Pulmonary artery endothelial cell (primary cell): ENCODE measurements around the gene TET3. TPM values are rescaled to one million over a fixed set of nuclear protein-coding genes. Genes with fewer than 3 reads are reported as not detected.

ENCODE experiments used
- DNase-seq: peaks from one replicate; pipeline ENCODE4 v3.0.0-alpha.2; 2011; ENCODE audit warnings: low read depth, low spot score
- total RNA-seq: library from RNA; depleted of rRNA; stranded (reverse); fragments of >200 nt; gene quantifications from 2 replicates; pipeline ENCODE4 v1.2.3, GENCODE V29; 2014

The TET3 gene
- total RNA-seq, 1 donor from 2014 or later = 3.8 TPM

GRCh38 chr2:74004212-74005182 lies 19.8 kb downstream of the TET3 start:
- no peak for DNase-seq

- DNase-seq = no peak
Observed at GRCh38 chr2:74005786-74006185, 21.1 kb downstream of the TET3 start.

DNA sequence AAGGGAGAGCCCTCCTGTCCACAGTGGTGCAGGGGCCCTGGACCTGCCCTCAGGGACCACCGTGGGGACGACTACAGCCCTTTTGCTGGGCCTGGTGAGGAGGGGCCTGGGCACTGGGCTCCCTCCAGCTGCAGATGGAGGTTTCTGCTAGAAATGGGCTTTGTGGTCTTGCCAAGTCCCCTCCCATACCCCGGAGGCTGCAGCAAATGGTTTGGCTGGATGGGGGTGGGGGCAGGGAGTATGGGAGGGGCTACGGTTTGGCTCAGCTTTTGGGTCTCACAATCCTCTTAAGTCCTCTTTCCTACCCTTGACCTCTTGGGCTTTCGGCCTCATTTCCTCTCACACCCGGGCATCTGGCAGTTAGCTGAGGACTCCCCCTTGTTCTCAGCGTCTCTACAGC lies 21.7 kb downstream of the TET3 start:
- no peak for DNase-seq

GRCh38 chr2:74007121-74007520 lies 22.4 kb downstream of the TET3 start:
- no peak for DNase-seq

GRCh38 chr2:74007711-74008110 lies 23.0 kb downstream of the TET3 start:
- DNase-seq = no peak

DNA sequence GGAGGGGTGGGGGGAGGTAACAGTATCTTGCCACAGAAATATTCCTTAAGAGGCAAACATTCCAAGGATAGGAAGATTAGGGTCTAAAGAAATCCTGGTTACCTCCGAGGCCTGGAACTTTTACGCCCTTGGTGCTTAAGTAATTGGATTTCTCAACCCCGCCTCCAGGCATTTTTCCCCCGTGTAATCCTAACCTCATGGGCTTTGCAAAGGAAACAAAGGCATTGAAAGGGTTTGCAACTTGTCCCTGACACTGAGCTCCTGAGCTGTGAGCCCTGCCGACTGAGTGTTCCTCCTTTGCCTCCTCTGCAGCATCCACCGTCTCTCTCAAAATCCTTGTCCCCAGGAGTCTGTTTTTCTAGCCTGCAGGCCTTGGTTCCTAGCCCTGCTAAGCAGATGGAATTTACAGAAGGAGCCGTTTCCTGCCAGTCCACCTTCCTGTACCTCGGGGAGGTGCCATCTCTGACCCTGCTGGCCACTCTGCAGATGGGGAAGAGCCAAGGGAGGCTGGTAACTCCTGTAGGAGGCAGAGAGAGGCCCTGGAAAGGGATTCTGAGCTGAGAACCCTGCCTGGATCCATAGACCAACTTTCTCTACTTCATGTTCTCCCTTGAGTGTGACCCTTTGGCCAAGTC lies 24.2 kb downstream of the TET3 start:
- no peak for DNase-seq

- no peak for DNase-seq
Observed at GRCh38 chr2:74009577-74009976, 24.9 kb downstream of the TET3 start.

DNA sequence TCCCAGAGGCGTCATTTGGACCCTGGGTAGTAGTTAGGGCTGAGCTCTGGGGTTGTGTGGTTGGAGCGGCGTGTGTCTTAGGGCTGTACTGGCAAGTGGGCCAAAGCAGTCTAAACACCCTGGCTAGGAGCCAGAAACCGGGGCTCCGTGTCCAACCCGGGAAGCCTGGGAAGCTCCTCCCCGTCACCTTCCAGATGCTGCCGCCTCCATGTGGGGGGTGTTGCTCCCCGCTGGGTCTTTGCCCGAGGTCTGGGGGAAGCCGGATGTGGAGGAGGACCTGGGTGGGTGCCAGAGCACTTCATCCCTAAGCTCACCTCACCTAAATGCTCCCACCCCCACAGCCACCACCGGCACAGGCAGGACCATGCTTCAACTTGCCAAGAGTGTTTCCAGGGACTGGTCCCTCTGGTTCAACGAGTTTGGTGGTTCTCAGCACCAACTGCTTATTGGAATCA lies 25.4 kb downstream of the TET3 start:
- no peak for DNase-seq

- DNase-seq = no peak
Observed at GRCh38 chr2:74011246-74011645, 26.5 kb downstream of the TET3 start.

GRCh38 chr2:74014813-74015212 lies 30.1 kb downstream of the TET3 start:
- DNase-seq = no peak

DNA sequence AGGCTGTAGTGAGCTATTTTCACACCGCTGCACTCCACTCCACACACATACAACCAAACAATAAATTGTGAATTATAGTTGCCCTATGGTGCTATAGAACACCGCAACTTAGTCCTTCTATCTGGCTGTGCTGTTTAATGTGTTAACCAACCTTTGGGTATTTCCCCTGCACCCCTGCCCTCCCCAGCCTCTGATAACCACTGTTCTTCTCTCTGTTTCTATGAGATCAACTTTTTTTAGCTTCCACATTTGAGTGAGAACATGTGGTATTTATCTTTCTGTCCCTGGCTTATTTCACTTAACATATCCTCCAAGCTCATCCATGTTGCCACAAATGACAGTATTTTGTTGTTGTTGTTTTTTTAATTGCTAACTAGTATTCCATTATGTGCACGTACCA lies 32.5 kb downstream of the TET3 start:
- DNase-seq = no peak

DNA sequence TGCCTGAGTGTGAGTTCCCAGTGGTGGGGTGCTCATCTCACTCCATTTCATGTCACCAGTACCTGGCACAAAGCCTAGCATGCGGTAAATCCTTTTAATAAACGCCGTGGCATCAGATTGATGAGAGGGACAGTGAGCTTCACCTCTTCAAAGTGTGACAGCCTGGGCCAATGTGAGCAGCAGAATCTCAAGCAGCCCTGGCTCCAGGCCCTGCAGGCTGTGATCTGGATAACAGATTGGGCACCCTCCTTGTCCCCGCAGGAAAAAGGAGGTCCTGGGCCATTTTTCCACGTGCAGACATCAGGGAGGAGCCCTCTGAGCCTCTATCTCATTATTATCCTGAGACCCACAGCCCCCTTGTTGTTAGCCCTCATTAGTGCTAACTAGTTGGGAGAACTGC lies 34.8 kb downstream of the TET3 start:
- DNase-seq = no peak

GRCh38 chr2:74020702-74021406 lies 36.1 kb downstream of the TET3 start:
- no peak for DNase-seq

GRCh38 chr2:74021407-74021755 lies 36.7 kb downstream of the TET3 start:
- no peak for DNase-seq

DNA sequence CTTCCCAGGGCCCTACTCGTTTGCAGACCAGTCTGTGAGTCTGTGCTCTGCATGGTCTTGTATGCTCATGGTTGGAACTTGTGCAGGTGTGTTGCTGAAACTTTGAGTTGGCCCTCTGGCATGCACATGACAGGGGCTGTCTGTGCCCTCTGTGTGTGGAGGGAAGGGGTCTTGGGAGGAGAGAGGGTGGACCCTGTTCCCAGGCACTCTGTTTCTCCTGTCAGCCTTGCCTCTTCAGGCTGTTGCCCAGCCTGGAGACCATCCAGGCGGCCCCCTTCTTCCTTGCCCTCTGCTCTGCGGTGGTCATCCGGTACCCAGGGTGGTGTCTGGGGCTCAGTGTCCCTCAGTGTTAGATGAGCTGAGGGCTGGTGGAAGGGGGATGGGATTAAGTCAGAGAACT lies 39.5 kb downstream of the TET3 start:
- no peak for DNase-seq

- DNase-seq = no peak
Observed at GRCh38 chr2:74025971-74026612, 41.4 kb downstream of the TET3 start.

GRCh38 chr2:74026687-74027241 lies 42.1 kb downstream of the TET3 start:
- DNase-seq = no peak

DNA sequence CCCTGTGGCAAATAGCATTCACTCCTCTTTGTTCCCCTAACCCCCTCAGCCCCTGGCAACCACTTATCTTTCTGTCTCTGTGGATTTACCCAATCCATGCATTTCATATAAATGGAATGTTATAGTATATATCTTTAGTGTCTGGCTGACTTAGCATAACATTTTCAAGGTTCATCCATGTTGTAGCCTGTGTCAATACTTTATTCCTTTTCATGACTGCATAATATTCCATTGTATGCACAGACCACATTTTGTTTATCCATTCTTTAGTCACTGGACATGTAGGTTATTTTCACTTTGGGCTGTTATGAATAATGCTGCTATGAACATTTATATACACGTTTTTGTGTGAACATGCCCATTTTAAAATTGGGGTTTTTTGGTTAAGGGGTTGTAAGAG lies 42.8 kb downstream of the TET3 start:
- DNase-seq = no peak

DNA sequence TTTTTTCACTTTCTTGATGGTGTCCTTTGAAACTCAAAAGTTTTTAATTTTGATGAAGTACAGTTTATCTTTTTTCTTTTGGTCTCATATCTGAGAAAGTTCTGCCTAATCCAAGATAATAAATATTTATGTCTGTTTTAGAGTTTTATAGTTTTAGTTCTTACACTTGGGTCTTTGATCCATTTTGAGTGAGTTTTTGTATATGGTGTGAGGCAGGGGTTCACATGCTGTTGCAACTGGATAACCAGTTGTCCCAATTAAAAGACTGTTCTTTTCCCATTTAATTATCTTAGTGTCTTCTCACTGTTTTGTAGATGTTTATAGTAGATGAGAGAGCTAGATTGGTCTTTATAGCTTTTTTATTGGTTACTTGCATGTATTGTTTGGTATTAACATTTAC lies 43.6 kb downstream of the TET3 start:
- DNase-seq = no peak

DNA sequence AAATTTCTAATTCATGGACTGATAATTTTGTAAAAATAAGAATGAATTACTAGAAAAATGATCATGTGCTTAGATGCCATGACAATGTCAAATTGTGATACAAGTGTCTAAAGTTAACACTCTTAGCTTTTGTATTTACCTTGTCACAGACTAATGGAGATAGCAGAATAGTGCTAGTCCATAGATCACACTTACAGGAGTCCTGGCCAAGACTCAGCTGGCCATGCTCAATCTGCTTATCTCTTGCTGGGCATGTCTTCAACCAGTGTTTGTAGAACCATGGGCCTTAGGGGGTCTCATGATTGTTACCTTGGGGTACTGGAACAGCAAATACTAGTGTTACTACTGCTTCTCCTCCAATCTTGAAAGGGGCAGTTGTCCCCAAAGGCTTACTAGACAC lies 44.0 kb downstream of the TET3 start:
- no peak for DNase-seq

GRCh38 chr2:74029714-74030397 lies 45.1 kb downstream of the TET3 start:
- no peak for DNase-seq
